ENCODE results near the gene CAMTA1.

Gene CAMTA1

GRCh38 chr1:7531562-7532340, 746.5 kb downstream of the CAMTA1 start:
- POLR2A ChIA-PET: no interaction called here

GRCh38 chr1:7533006-7533405, 747.8 kb downstream of the CAMTA1 start:
- Histone ChIP-seq H3K36me3 (ENCODE audit: control insufficient read depth in 2 of 2, insufficient read depth in 1 of 2, low read length in 2 of 2) (no peaks in the 10 kb centered on the region), H3K4me1 (ENCODE audit: control insufficient read depth, insufficient read depth, low read length) (no peaks in the 10 kb centered on the region; the same call in 1 of the 2 replicates), H3K9me3 (ENCODE audit: control insufficient read depth, insufficient read depth, low read depth, low read length) (no peaks in the 10 kb centered on the region), H3K4me3 (ENCODE audit: low read depth, low read length) (no peak overlapping the region), H3K27ac (ENCODE audit: extremely low read depth, low read depth, low read length) (no peak overlapping the region)
- ChIA-PET CTCF (interaction anchor here (0.5 kb wide), 1 partner anchor 54 kb away, joined by 3 read pairs; no protein-coding TSS in a partner anchor), POLR2A (no interaction called here)
- no peak for TF ChIP-seq ZNF658 (tag by site-specific recombination; IDR thresholded peaks at IDR 0.05)

More at GRCh38 chr1:7531562-7532340, 746.5 kb downstream of the CAMTA1 start:
- Histone ChIP-seq H3K36me3 (ENCODE audit: control insufficient read depth in 2 of 2, insufficient read depth in 1 of 2, low read length in 2 of 2) (no peaks in the 10 kb centered on the region), H3K4me3 (ENCODE audit: low read depth, low read length) (no peak overlapping the region), H3K4me1 (ENCODE audit: control insufficient read depth, insufficient read depth, low read length) (no peaks in the 10 kb centered on the region; the same call in 1 of the 2 replicates), H3K27ac (ENCODE audit: extremely low read depth, low read depth, low read length) (no peak overlapping the region), H3K9me3 (ENCODE audit: control insufficient read depth, insufficient read depth, low read depth, low read length) (no peaks in the 10 kb centered on the region)
- CTCF ChIA-PET: interaction anchor here (0.6 to 1.1 kb wide), 3 partner anchors 14 to 461 kb away, joined by 3 read pairs; no protein-coding TSS in a partner anchor
- TF ChIP-seq WT1 (tag by site-specific recombination; IDR thresholded peaks at IDR 0.05) (no peak), ZNF404 (tag by site-specific recombination; IDR thresholded peaks at IDR 0.05) (no peak), ZBTB21 (tag by site-specific recombination; IDR thresholded peaks at IDR 0.05) (no peak)

DNA sequence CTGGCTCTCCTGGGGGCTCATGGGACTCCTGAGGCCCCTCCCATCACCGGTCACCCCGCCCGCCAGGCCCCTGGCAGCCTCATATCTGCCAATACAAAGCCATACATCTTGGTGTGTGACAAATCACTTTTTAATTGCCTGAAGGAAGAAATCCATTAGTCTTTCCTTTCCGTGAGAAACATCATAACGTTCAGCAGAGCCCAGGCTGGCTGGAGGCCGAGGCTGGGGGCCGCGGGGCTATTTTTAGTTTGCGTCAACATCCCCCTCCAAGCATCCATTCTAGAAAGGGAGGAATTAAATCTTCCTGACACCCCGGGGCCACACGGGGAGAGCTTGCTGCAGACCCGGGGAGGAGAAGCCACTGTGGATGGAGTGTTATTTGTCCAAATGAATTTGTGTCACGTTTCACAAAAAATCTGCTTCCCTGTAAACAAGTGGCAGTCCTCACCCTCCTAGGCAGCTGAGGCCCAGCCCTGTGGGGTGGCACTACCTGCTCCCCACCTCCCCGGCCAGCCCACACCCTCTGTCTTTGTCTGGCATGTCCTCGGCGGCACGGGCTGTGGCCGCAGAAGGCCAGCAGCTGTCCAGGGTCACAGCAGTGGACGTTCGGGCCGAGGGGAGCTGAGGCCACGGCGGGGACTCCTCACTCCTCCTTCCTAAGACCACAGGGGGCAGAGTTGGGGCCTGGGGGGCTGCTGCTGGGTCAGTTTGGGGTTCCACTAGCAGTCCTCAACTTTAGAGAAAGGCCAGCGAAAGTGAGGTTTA, 749.0 kb downstream of the CAMTA1 start:
- ChIA-PET CTCF (interaction anchor here (0.6 kb wide), 2 partner anchors 493 to 815 kb away, joined by 3 to 6 read pairs; no protein-coding TSS in a partner anchor), POLR2A (no interaction called here)

DNA sequence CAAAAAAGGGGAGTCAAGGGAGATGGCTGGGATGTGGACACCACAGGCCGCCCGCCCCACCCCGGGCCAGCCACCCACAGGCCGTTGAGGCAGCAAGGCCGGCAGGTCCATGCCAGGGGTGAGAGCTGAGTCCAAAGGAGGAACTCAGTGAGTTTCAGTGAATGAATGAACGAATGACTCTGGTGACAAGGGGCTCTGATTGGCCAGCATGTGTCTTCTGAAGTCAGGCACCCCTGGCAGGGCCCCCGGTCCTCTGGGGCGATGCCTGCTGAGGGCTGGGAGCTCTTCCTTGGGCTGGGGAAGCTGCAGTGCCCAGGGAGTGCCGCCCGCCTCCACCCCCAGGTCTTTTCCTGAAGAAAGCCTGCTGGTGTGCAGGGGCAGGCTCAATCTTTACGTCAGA, 749.8 kb downstream of the CAMTA1 start:
- no peak overlapping the region for H3K4me3 ChIP-seq (ENCODE audit: low read depth, low read length)
- POLR2A ChIA-PET: no interaction called here
- H3K9me3 ChIP-seq (ENCODE audit: control insufficient read depth, insufficient read depth, low read depth, low read length): no peaks in the 10 kb centered on the region
- H3K27ac ChIP-seq (ENCODE audit: extremely low read depth, low read depth, low read length): no peak overlapping the region
- no peaks in the 10 kb centered on the region; the same call in 1 of the 2 replicates for H3K4me1 ChIP-seq (ENCODE audit: control insufficient read depth, insufficient read depth, low read length)
- H3K36me3 ChIP-seq (ENCODE audit: control insufficient read depth in 2 of 2, insufficient read depth in 1 of 2, low read length in 2 of 2): no peaks in the 10 kb centered on the region
- CTCF ChIA-PET: interaction anchor here (0.6 kb wide), 1 partner anchor 816 kb away, joined by 6 read pairs; no protein-coding TSS in a partner anchor
- TF ChIP-seq ZNF707 (tag by site-specific recombination; IDR thresholded peaks at IDR 0.05) (no peak), SCRT1 (tag by site-specific recombination; IDR thresholded peaks at IDR 0.05; ENCODE audit: borderline replicate concordance) (no peak), ZNF426 (tag by site-specific recombination; IDR thresholded peaks at IDR 0.05) (no peak), BCL11A (tag by site-specific recombination; IDR thresholded peaks at IDR 0.05; ENCODE audit: low read depth) (no peak), PATZ1 (tag by site-specific recombination; IDR thresholded peaks at IDR 0.05) (no peak), KLF16 (tag by site-specific recombination; IDR thresholded peaks at IDR 0.05) (no peak), ZNF366 (tag by site-specific recombination; conservative IDR thresholded peaks at IDR 0.05) (no peak), ZNF16 (tag by site-specific recombination; IDR thresholded peaks at IDR 0.05; ENCODE audit: low read depth) (no peak), AEBP2 (tag by site-specific recombination; IDR thresholded peaks at IDR 0.05; ENCODE audit: borderline replicate concordance) (no peak)
- TF ChIP-seq, protein P1, sequence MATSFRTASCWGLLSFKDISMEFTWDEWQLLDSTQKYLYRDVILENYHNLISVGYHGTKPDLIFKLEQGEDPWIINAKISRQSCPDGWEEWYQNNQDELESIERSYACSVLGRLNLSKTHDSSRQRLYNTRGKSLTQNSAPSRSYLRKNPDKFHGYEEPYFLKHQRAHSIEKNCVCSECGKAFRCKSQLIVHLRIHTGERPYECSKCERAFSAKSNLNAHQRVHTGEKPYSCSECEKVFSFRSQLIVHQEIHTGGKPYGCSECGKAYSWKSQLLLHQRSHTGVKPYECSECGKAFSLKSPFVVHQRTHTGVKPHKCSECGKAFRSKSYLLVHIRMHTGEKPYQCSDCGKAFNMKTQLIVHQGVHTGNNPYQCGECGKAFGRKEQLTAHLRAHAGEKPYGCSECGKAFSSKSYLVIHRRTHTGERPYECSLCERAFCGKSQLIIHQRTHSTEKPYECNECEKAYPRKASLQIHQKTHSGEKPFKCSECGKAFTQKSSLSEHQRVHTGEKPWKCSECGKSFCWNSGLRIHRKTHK (tag by site-specific recombination; IDR thresholded peaks at IDR 0.05): no peak

More for the DNA sequence above, 749.0 kb downstream of the CAMTA1 start:
- Histone ChIP-seq H3K9me3 (ENCODE audit: control insufficient read depth, insufficient read depth, low read depth, low read length) (no peaks in the 10 kb centered on the region), H3K4me1 (ENCODE audit: control insufficient read depth, insufficient read depth, low read length) (no peaks in the 10 kb centered on the region; the same call in 1 of the 2 replicates), H3K27ac (ENCODE audit: extremely low read depth, low read depth, low read length) (no peak overlapping the region), H3K36me3 (ENCODE audit: control insufficient read depth in 2 of 2, insufficient read depth in 1 of 2, low read length in 2 of 2) (no peaks in the 10 kb centered on the region), H3K4me3 (ENCODE audit: low read depth, low read length) (no peak overlapping the region)
- TF ChIP-seq ZNF433 (tag by site-specific recombination; IDR thresholded peaks at IDR 0.05; ENCODE audit: low read depth): no peak
- no peak for TF ChIP-seq ZNF654 (tag by site-specific recombination; IDR thresholded peaks at IDR 0.05; ENCODE audit: low read depth)
- TF ChIP-seq ZFP3 (tag by site-specific recombination; IDR thresholded peaks at IDR 0.05; ENCODE audit: low read depth): no peak
- TF ChIP-seq, protein P2, sequence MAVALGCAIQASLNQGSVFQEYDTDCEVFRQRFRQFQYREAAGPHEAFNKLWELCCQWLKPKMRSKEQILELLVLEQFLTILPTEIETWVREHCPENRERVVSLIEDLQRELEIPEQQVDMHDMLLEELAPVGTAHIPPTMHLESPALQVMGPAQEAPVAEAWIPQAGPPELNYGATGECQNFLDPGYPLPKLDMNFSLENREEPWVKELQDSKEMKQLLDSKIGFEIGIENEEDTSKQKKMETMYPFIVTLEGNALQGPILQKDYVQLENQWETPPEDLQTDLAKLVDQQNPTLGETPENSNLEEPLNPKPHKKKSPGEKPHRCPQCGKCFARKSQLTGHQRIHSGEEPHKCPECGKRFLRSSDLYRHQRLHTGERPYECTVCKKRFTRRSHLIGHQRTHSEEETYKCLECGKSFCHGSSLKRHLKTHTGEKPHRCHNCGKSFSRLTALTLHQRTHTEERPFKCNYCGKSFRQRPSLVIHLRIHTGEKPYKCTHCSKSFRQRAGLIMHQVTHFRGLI (tag by site-specific recombination; IDR thresholded peaks at IDR 0.05): no peak
- TF ChIP-seq ZNF830 (tag by site-specific recombination; IDR thresholded peaks at IDR 0.05; ENCODE audit: low read depth): no peak
- 0 out of 2 replicates have a peak, but pooled peaks have one; percentile 19 for TF ChIP-seq TCF7L2 (IDR thresholded peaks at IDR 0.05; ENCODE audit: borderline replicate concordance, low read depth, low read length)
- TF ChIP-seq GLIS1 (tag by site-specific recombination; IDR thresholded peaks at IDR 0.05): peak; percentile 94

All from HEK293 (cell line).